Loucy (cell line): ENCODE measurements around the gene OTOS.

Source experiments
- H2AFZ ChIP-seq: fragments of 200-600 bp; sonication (generic); 2 replicates; pipeline ENCODE4 v1.6.0; 2016; ENCODE audit warnings: antibody characterized with exemption, mild to moderate bottlenecking, low read length, moderate library complexity
- H3F3A ChIP-seq: fragments of 200-600 bp; 2 replicates; pipeline ENCODE4 v1.6.0; 2016; ENCODE audit warnings: antibody characterized with exemption, low read depth, mild to moderate bottlenecking
- H3K27me3 ChIP-seq: fragments of 200-600 bp; sonication (generic); 2 replicates; pipeline ENCODE4 v1.6.1; 2014; ENCODE audit warnings: low read length, mild to moderate bottlenecking; ENCODE audit not compliant: insufficient read depth, poor library complexity, severe bottlenecking
- H3K36me3 ChIP-seq: fragments of 200-600 bp; sonication (generic); 2 replicates; pipeline ENCODE4 v1.6.1; 2016; ENCODE audit warnings: low read length; ENCODE audit not compliant: insufficient read depth
- H3K4me1 ChIP-seq: fragments of 200-600 bp; sonication (generic); 2 replicates; pipeline ENCODE4 v1.5.1; 2014; ENCODE audit warnings: low read length, mild to moderate bottlenecking; ENCODE audit not compliant: insufficient read depth, poor library complexity, severe bottlenecking
- H3K4me2 ChIP-seq: fragments of 200-600 bp; sonication (generic); 2 replicates; pipeline ENCODE4 v1.6.0; 2014; ENCODE audit warnings: antibody characterized with exemption, low read length, low read depth, mild to moderate bottlenecking; ENCODE audit not compliant: poor library complexity, severe bottlenecking
- H3K4me3 ChIP-seq: fragments of 200-600 bp; sonication (generic); 2 replicates; pipeline ENCODE4 v1.5.1; 2014; ENCODE audit warnings: low read length, mild to moderate bottlenecking, mixed read lengths; ENCODE audit not compliant: poor library complexity, severe bottlenecking
- H3K79me2 ChIP-seq: fragments of 200-600 bp; sonication (generic); 2 replicates; pipeline ENCODE4 v1.6.1; 2014; ENCODE audit warnings: low read length; ENCODE audit not compliant: insufficient read depth
- H3K9ac ChIP-seq: fragments of 200-600 bp; sonication (generic); 2 replicates; pipeline ENCODE4 v1.6.0; 2014; ENCODE audit warnings: mild to moderate bottlenecking, low read depth, low read length, moderate library complexity; ENCODE audit not compliant: poor library complexity, severe bottlenecking
- H3K9me2 ChIP-seq: fragments of 200-600 bp; sonication (generic); replicated peaks from 2 replicates; pipeline ENCODE4 v1.6.1; 2016; ENCODE audit warnings: low read depth, low read length, mixed read lengths
- H3K9me3 ChIP-seq: fragments of 200-600 bp; sonication (generic); 2 replicates; pipeline ENCODE4 v1.6.1; 2014; ENCODE audit warnings: mild to moderate bottlenecking, antibody characterized with exemption, low read length, low read depth; ENCODE audit not compliant: insufficient read depth
- H4K20me1 ChIP-seq: fragments of 200-600 bp; sonication (generic); 2 replicates; pipeline ENCODE4 v1.6.0; 2014; ENCODE audit warnings: antibody characterized with exemption, low read length, mild to moderate bottlenecking; ENCODE audit not compliant: insufficient read depth, poor library complexity, severe bottlenecking
- EZH2phosphoT487 ChIP-seq: fragments of 200-600 bp; IDR thresholded peaks from 2 replicates; pipeline ENCODE4 v1.6.1; 2018; ENCODE audit warnings: antibody characterized with exemption, mild to moderate bottlenecking, moderate library complexity, borderline replicate concordance
- TF ChIP-seq, protein P1 (sequence below): fragments of 200-600 bp; sonication (generic); conservative IDR thresholded peaks from 2 replicates; pipeline ENCODE4 v1.5.1; 2014; ENCODE audit warnings: mild to moderate bottlenecking, antibody characterized with exemption, low read length

The OTOS gene

GRCh38 chr2:240164586-240164985 lies 24.1 kb upstream of the OTOS start:
- Histone ChIP-seq H3K9me3 (peaks cover 9% of the 10 kb centered on the region; the same call in 1 of the 2 replicates), H3K36me3 (no peaks in the 10 kb centered on the region), H3K4me1 (no peaks in the 10 kb centered on the region), H3F3A (no peaks in the 10 kb centered on the region), H3K79me2 (no peaks in the 10 kb centered on the region), H3K4me3 (no peak overlapping the region), H3K9ac (no peak overlapping the region), H3K9me2 (no peaks in the 10 kb centered on the region), H3K4me2 (no peak overlapping the region), H4K20me1 (no peaks in the 10 kb centered on the region), H3K27me3 (no peaks in the 10 kb centered on the region), H2AFZ (no peak overlapping the region)
- TF ChIP-seq, protein P1, sequence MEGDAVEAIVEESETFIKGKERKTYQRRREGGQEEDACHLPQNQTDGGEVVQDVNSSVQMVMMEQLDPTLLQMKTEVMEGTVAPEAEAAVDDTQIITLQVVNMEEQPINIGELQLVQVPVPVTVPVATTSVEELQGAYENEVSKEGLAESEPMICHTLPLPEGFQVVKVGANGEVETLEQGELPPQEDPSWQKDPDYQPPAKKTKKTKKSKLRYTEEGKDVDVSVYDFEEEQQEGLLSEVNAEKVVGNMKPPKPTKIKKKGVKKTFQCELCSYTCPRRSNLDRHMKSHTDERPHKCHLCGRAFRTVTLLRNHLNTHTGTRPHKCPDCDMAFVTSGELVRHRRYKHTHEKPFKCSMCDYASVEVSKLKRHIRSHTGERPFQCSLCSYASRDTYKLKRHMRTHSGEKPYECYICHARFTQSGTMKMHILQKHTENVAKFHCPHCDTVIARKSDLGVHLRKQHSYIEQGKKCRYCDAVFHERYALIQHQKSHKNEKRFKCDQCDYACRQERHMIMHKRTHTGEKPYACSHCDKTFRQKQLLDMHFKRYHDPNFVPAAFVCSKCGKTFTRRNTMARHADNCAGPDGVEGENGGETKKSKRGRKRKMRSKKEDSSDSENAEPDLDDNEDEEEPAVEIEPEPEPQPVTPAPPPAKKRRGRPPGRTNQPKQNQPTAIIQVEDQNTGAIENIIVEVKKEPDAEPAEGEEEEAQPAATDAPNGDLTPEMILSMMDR, result no peak
- no peak for TF ChIP-seq EZH2phosphoT487

GRCh38 chr2:240163844-240164574 lies 23.6 kb upstream of the OTOS start:
- Histone ChIP-seq H3K9me3 (peaks cover 9% of the 10 kb centered on the region; the same call in 1 of the 2 replicates), H3K4me1 (no peaks in the 10 kb centered on the region), H3K4me3 (no peak overlapping the region), H3K27me3 (no peaks in the 10 kb centered on the region), H4K20me1 (no peaks in the 10 kb centered on the region), H3K79me2 (no peaks in the 10 kb centered on the region), H3K9ac (no peak overlapping the region), H2AFZ (no peak overlapping the region), H3K9me2 (no peaks in the 10 kb centered on the region), H3K36me3 (no peaks in the 10 kb centered on the region), H3F3A (no peaks in the 10 kb centered on the region), H3K4me2 (no peak overlapping the region)
- TF ChIP-seq EZH2phosphoT487, result no peak
- TF ChIP-seq, protein P1, result no peak

- Histone ChIP-seq H3K4me2 (no peak overlapping the region), H3K4me1 (no peaks in the 10 kb centered on the region), H3K9me3 (peaks cover 5% of the 10 kb centered on the region; the same call in 1 of the 2 replicates), H3K4me3 (no peak overlapping the region), H3K9me2 (no peaks in the 10 kb centered on the region), H3K27me3 (no peaks in the 10 kb centered on the region), H3K79me2 (no peaks in the 10 kb centered on the region), H3K9ac (no peak overlapping the region), H3K36me3 (no peaks in the 10 kb centered on the region), H4K20me1 (no peaks in the 10 kb centered on the region), H3F3A (no peaks in the 10 kb centered on the region), H2AFZ (no peak overlapping the region)
- TF ChIP-seq EZH2phosphoT487, result no peak
- TF ChIP-seq, protein P1, result no peak
Observed at GRCh38 chr2:240162939-240163714, 22.7 kb upstream of the OTOS start.
